Measurements from ENCODE around the gene DMPK. TPM values are rescaled to one million over a fixed set of nuclear protein-coding genes. Genes with fewer than 3 reads are reported as not detected.

The DMPK gene
- total and polyA plus RNA-seq, 2 of the 4 experiments (the other 2 are of a cell fraction): 7.9 to 50.7 TPM

- 63% methylated on average over 8 of the region's 12 CpGs; no CpG with 5 or more reads in 1 of the 2 experiments for WGBS, 2 experiments (ENCODE audit: extremely low coverage in 2 of 2, insufficient read length in 1 of 2)
- no peaks in the 10 kb centered on the region for H3K4me1 ChIP-seq (ENCODE audit: control insufficient read depth, insufficient read depth, low read length)
- H2AK5ac ChIP-seq (ENCODE audit: low read depth, low read length): no peak overlapping the region
- H3K79me1 ChIP-seq (ENCODE audit: low read depth in 1 of 2, low read length in 2 of 2): no peaks in the 10 kb centered on the region; a peak in 1 of 4 replicates
- H3K9me1 ChIP-seq (ENCODE audit: insufficient read depth, low read length): no peaks in the 10 kb centered on the region
- H3K27me3 ChIP-seq (ENCODE audit: control insufficient read depth, insufficient read depth, low read length): no peaks in the 10 kb centered on the region
- dilution Hi-C loops (cut with HindIII; ENCODE audit: low sequenced_read_pairs, unreplicated experiment) (no loop called here), in situ Hi-C loops (cut with MboI; ENCODE audit: low sequenced_read_pairs) (no loop called here), intact Hi-C loops (cut with micrococcal nuclease) (no loop called here)
- DNase-seq (no peak), ATAC-seq (ENCODE audit: low read depth) (no peak)
- H2AK9ac ChIP-seq (replicated peaks; ENCODE audit: low read depth, low read length, poor library complexity): no peak overlapping the region
- no peak overlapping the region for H3K23ac ChIP-seq (ENCODE audit: low read depth, low read length)
- H3K9me3 ChIP-seq (ENCODE audit: control insufficient read depth, insufficient read depth, low read length): no peaks in the 10 kb centered on the region
- no peak overlapping the region for H2BK20ac ChIP-seq (ENCODE audit: low read depth, low read length)
- no TSS peak for BruUV-seq (replicated peaks)
- no peak overlapping the region for H2BK15ac ChIP-seq (ENCODE audit: low read depth, low read length)
- no peak overlapping the region for H3K56ac ChIP-seq (ENCODE audit: extremely low read depth, insufficient read depth, low read length)
- no peak overlapping the region for H2BK120ac ChIP-seq (ENCODE audit: low read depth, low read length)
- peaks cover 7% of the 10 kb centered on the region; the same call in 1 of the 2 replicates for H4K20me1 ChIP-seq (ENCODE audit: insufficient read depth, low read length)
- H4K91ac ChIP-seq (ENCODE audit: insufficient read depth, low read depth, low read length): no peak overlapping the region
- no peak overlapping the region for H3K4me2 ChIP-seq (ENCODE audit: low read depth, low read length)
- no peak overlapping the region for H4K8ac ChIP-seq (ENCODE audit: low read depth in 2 of 2, low read length in 2 of 2)
- ChIA-PET POLR2A (ENCODE audit: unreplicated experiment) (interaction anchor here (0.5 kb wide), 1 partner anchor 53 kb away, joined by 7 read pairs; no protein-coding TSS in a partner anchor), CTCF (no interaction called here)
- H3K18ac ChIP-seq (ENCODE audit: low read depth, low read length): no peak overlapping the region
- TF ChIP-seq NFE2L2 (IDR thresholded peaks at IDR 0.05; ENCODE audit: low read depth, low read length): no peak
- TF ChIP-seq MXI1 (IDR thresholded peaks at IDR 0.05; ENCODE audit: borderline replicate concordance, low read depth, low read length): no peak
- no peak for TF ChIP-seq RAD21 (IDR thresholded peaks at IDR 0.05; ENCODE audit: low read length)
- TF ChIP-seq RFX5 (IDR thresholded peaks at IDR 0.05; ENCODE audit: low read depth, low read length): no peak
- TF ChIP-seq USF2 (IDR thresholded peaks at IDR 0.05; ENCODE audit: low read depth, low read length): no peak
- no peak for TF ChIP-seq SMC3 (IDR thresholded peaks at IDR 0.05; ENCODE audit: low read depth, low read length)
- TF ChIP-seq ELK1 (IDR thresholded peaks at IDR 0.05; ENCODE audit: borderline replicate concordance, low read depth, low read length): no peak
- TF ChIP-seq BHLHE40 (IDR thresholded peaks at IDR 0.05; ENCODE audit: low read depth, low read length): no peak
- TF ChIP-seq MAZ (IDR thresholded peaks at IDR 0.05; ENCODE audit: borderline replicate concordance, low read depth, low read length): no peak
- no peak overlapping the region for H3K9ac ChIP-seq (ENCODE audit: low read depth, low read length)
- H3K14ac ChIP-seq (replicated peaks; ENCODE audit: low read depth, low read length): no peak overlapping the region
- H2AFZ ChIP-seq (replicated peaks; ENCODE audit: low read length, poor library complexity): no peak overlapping the region
- no peak overlapping the region for H4K5ac ChIP-seq (ENCODE audit: low read depth, low read length)
- peaks cover 87% of the 10 kb centered on the region for H3K36me3 ChIP-seq (ENCODE audit: control insufficient read depth, insufficient read depth, low read length)
- no peak overlapping the region for H3K4me3 ChIP-seq (ENCODE audit: insufficient read depth, low read depth, low read length)
- H3K4ac ChIP-seq (ENCODE audit: low read depth, low read length): no peak overlapping the region
- H3K27ac ChIP-seq (ENCODE audit: insufficient read depth, low read length): no peak overlapping the region
- H2BK5ac ChIP-seq (ENCODE audit: low read depth, low read length, poor library complexity, severe bottlenecking): no peak overlapping the region
These were observed 41.8 kb upstream of the DMPK start for GRCh38 chr19:45824041-45824471.
